Activated T-helper 2 cell treated with anti-CD3 and anti-CD28 coated beads, Interferon-gamma antibody, Interleukin-2, Interleukin-4, amounts not matched to agents 10 μg/mL and 5 μg/mL and 100 μg/mL, durations not matched to agents 14 hours and 24 hours and 36 hours (primary cell): ENCODE results near the gene TRMT1L. TPM values are rescaled to one million over a fixed set of nuclear protein-coding genes. Genes with fewer than 3 reads are reported as not detected.

ENCODE experiments used
- DNase-seq: peaks from one replicate; pipeline ENCODE4 v3.0.0; 2021; ENCODE audit warnings: low spot score
- H3K27ac Mint-ChIP-seq: one replicate; pipeline ENCODE4 v1.8.0; 2021; ENCODE audit warnings: mixed read lengths
- H3K27me3 Mint-ChIP-seq: one replicate; pipeline ENCODE4 v1.8.0; 2021; ENCODE audit warnings: low read depth, mixed read lengths
- H3K36me3 Mint-ChIP-seq: one replicate; pipeline ENCODE4 v1.8.0; 2021; ENCODE audit warnings: low read depth, mixed read lengths
- H3K4me1 Mint-ChIP-seq: one replicate; pipeline ENCODE4 v1.8.0; 2021; ENCODE audit warnings: low read depth, mixed read lengths
- H3K4me3 Mint-ChIP-seq: one replicate; pipeline ENCODE4 v1.8.0; 2021; ENCODE audit warnings: low read depth, mild to moderate bottlenecking, moderate library complexity, mixed read lengths
- H3K9me3 Mint-ChIP-seq: one replicate; pipeline ENCODE4 v1.8.0; 2021; ENCODE audit warnings: mixed read lengths
- intact Hi-C: fragments of 100-400 bp; cut with micrococcal nuclease; formaldehyde crosslinking; loops from one replicate; pipeline ENCODE4 v1.15.1; 2023
- total RNA-seq: library from RNA; stranded (reverse); gene quantifications from 2 replicates; pipeline ENCODE4 v1.2.3, GENCODE V29; 2022

TRMT1L gene
- total RNA-seq, 1 donor from 2014 or later, result 25.9 TPM

DNA sequence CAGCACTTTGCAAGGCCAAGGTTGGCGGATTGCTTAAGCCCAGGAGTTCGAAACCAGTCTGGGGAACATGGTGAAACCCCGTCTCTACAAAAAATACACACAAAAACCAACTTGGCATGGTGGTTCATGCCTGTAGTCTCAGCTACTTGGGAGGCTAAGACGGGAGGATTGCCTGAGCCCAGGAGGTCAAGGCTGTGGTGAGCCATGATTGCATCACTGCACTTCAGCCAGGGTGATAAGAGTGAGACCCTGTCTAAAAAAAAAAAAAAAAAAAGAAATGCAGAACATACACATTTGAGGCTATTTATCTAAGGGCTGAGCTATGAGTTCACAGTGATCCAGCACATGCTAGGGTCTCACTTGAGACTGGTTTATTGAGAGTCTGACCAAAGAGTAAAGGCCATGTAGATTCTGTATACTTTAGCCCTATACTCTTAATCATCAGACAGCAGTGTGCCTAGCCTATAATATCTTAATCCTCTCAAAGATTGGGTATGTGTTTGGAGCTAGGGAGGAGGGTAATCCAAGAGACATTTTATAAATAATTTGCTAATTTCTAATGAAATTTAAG, 87.5 kb downstream of the TRMT1L start:
- Mint-ChIP-seq H3K27me3 (no peaks in the 10 kb centered on the region), H3K36me3 (peaks cover 21% of the 10 kb centered on the region), H3K4me1 (peaks cover 12% of the 10 kb centered on the region), H3K27ac (no peak overlapping the region), H3K9me3 (no peaks in the 10 kb centered on the region), H3K4me3 (no peak overlapping the region)
- intact Hi-C loops, result no loop called here
- no peak for DNase-seq

DNA sequence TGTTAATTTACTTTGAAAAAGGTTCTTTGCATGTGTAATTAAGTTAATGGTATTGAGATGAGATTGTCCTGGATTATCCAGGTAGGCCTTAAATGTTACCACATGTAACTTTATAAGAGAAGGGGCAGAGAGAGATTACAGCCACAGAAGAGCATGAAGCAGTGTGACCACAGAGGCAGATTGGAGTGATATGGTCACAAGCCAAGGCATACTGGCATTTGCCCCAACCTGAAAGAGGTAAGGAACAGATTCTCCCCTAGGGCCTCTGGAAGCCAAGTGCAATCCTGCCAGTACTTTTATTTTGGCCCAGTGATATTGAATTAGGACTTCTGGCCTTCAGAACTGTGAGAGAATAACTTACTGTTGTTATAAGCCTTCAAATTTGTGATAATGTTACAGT, 88.4 kb downstream of the TRMT1L start:
- no peak overlapping the region for H3K27ac Mint-ChIP-seq
- DNase-seq, result no peak
- H3K36me3 Mint-ChIP-seq, result peaks cover 23% of the 10 kb centered on the region
- no peaks in the 10 kb centered on the region for H3K27me3 Mint-ChIP-seq
- intact Hi-C loops, result no loop called here
- peaks cover 12% of the 10 kb centered on the region for H3K4me1 Mint-ChIP-seq
- H3K4me3 Mint-ChIP-seq, result no peak overlapping the region
- H3K9me3 Mint-ChIP-seq, result no peaks in the 10 kb centered on the region

Other genes with a start within 250 kb of the TRMT1L start
- 16.8 and 17.0 TPM in 2 replicates for gene NIBAN1, start 182.4 kb downstream of the TRMT1L start, total RNA-seq
- 25.7 and 30.6 TPM in 2 replicates for gene RNF2, start 111.4 kb downstream of the TRMT1L start, total RNA-seq
- gene SWT1, start 214 bp upstream of the TRMT1L start, total RNA-seq, result 2.1 and 2.7 TPM in 2 replicates
- 143 and 148 TPM in 2 replicates for gene IVNS1ABP, start 160.3 kb upstream of the TRMT1L start, total RNA-seq